MM.1S (cell line): ENCODE results near the gene HPSE.

Source experiments
- DNase-seq: peaks from one replicate; pipeline ENCODE4 v3.0.0-alpha.2; 2015
- H2AFZ ChIP-seq: fragments of 300-600 bp; sonication (generic); 2 replicates; pipeline ENCODE4 v1.6.0; 2016; ENCODE audit warnings: antibody characterized with exemption, low read length
- H3F3A ChIP-seq: fragments of 300-600 bp; sonication (generic); 2 replicates; pipeline ENCODE4 v1.6.1; 2016; ENCODE audit warnings: mild to moderate bottlenecking, antibody characterized with exemption, low read length, moderate library complexity, mixed read lengths; ENCODE audit not compliant: insufficient read depth
- H3K27ac ChIP-seq: fragments of 300-600 bp; sonication (generic); 2 replicates; pipeline ENCODE4 v1.5.1; 2016; ENCODE audit warnings: mild to moderate bottlenecking, low read length
- H3K27me3 ChIP-seq: fragments of 300-600 bp; sonication (generic); replicated peaks from 2 replicates; pipeline ENCODE4 v1.6.0; 2016; ENCODE audit warnings: low read length; ENCODE audit not compliant: insufficient read depth
- H3K36me3 ChIP-seq: fragments of 300-600 bp; sonication (generic); replicated peaks from 2 replicates; pipeline ENCODE4 v1.6.1; 2016; ENCODE audit warnings: mild to moderate bottlenecking, low read length, mixed read lengths; ENCODE audit not compliant: insufficient read depth
- H3K4me1 ChIP-seq: fragments of 300-600 bp; sonication (generic); 2 replicates; pipeline ENCODE4 v1.6.1; 2016; ENCODE audit warnings: low read length, mixed read lengths
- H3K4me2 ChIP-seq: fragments of 300-600 bp; sonication (generic); 2 replicates; pipeline ENCODE4 v1.6.0; 2016; ENCODE audit warnings: low read depth, low read length
- H3K4me3 ChIP-seq: fragments of 300-600 bp; sonication (generic); 2 replicates; pipeline ENCODE4 v1.5.1; 2016; ENCODE audit warnings: low read length, mixed read lengths
- H3K79me2 ChIP-seq: fragments of 300-600 bp; sonication (generic); 2 replicates; pipeline ENCODE4 v1.6.1; 2016; ENCODE audit warnings: mixed run types, low read length, mixed read lengths
- H3K9ac ChIP-seq: fragments of 300-600 bp; sonication (generic); 2 replicates; pipeline ENCODE4 v1.6.1; 2016; ENCODE audit warnings: low read length, mixed read lengths
- H3K9me2 ChIP-seq: fragments of 300-600 bp; sonication (generic); replicated peaks from 2 replicates; pipeline ENCODE4 v1.6.1; 2016; ENCODE audit warnings: mild to moderate bottlenecking, low read length, mixed read lengths; ENCODE audit not compliant: insufficient read depth
- H3K9me3 ChIP-seq: fragments of 300-600 bp; sonication (generic); replicated peaks from 2 replicates; pipeline ENCODE4 v1.6.1; 2016; ENCODE audit warnings: mild to moderate bottlenecking, low read length, mixed read lengths; ENCODE audit not compliant: insufficient read depth
- H4K20me1 ChIP-seq: fragments of 300-600 bp; sonication (generic); 2 replicates; pipeline ENCODE4 v1.6.1; 2016; ENCODE audit warnings: mild to moderate bottlenecking, low read length, moderate library complexity, mixed read lengths; ENCODE audit not compliant: insufficient read depth
- CTCF ChIP-seq: fragments of 300-600 bp; sonication (generic); IDR thresholded peaks from 2 replicates; pipeline ENCODE4 v1.5.1; 2016; ENCODE audit warnings: antibody characterized with exemption, low read length, mixed read lengths
- EZH2 ChIP-seq: fragments of 300-600 bp; sonication (generic); optimal IDR thresholded peaks from 2 replicates; pipeline ENCODE3; 2017; ENCODE audit warnings: low read depth, mild to moderate bottlenecking, antibody characterized with exemption, low read length, mixed read lengths
- EZH2phosphoT487 ChIP-seq: fragments of 300-600 bp; sonication (generic); IDR thresholded peaks from 2 replicates; pipeline ENCODE4 v1.6.1; 2018; ENCODE audit warnings: antibody characterized with exemption, low read length

The HPSE gene

DNA sequence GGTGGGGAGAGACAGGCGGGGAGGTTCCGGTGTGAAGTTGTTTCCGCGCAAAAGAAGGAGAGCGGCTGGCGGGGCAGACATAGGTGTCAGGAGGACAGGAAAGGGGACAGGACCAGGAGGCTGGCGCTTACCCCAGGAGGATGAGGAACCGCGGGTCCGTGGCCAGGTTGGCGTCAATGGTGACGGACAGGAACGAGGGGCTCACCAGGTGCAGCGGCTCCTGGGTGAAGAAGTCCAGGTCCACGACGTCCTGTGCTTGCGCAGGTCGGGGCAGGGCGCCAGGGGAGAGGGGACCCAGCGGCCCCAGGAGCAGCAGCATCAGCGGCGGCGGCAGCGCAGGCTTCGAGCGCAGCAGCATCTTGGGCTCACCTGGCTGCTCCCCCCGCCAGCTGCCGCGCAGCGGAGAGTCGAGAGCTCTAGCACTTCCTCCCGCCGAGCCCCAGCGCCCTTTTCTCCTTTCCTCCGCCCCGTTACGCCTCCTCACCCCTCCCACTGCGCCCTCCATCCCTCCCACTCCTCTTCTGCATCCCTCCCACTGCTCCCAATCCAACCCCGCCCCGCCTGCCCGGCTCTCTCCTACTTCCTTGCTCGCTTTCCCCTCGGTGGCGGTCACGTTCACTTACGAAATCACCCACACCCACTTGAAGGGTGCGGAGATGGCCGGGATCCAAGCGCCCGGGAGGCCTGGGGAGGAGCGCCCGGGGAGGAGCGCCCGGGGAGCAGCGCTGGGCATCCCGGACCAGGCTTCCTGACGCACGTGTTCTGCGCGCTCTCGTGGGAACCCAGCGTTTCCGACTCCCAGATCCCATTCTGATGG lies at the start of gene HPSE:
HPSE (minus strand) TSS at position 424 of the 817 bp plus-strand sequence; CDS start at position 358, 66 bp downstream.
- H3K27ac ChIP-seq: no peak within 1 kb of the TSS
- H3K4me1 ChIP-seq: peaks cover 12% of the 10 kb centered on the region
- peak within 1 kb of the TSS; percentile 39; the same call in 1 of the 2 replicates for H3K9ac ChIP-seq
- H3K36me3 ChIP-seq: no peaks in the 10 kb centered on the region
- no peaks in the 10 kb centered on the region for H3K9me2 ChIP-seq
- no peaks in the 10 kb centered on the region for H3K79me2 ChIP-seq
- peak within 1 kb of the TSS; percentile 95 for H3K4me2 ChIP-seq
- peak within 1 kb of the TSS; percentile 95 for H2AFZ ChIP-seq
- H3K9me3 ChIP-seq: no peaks in the 10 kb centered on the region
- H4K20me1 ChIP-seq: no peaks in the 10 kb centered on the region
- H3K27me3 ChIP-seq: no peaks in the 10 kb centered on the region
- TF ChIP-seq EZH2: no peak
- TF ChIP-seq CTCF: no peak
- TF ChIP-seq EZH2phosphoT487: no peak
- H3F3A ChIP-seq: 0 out of 2 replicates have a peak, but pooled peaks cover 13% of the 10 kb centered on the region
- H3K4me3 ChIP-seq: peak within 1 kb of the TSS; percentile 81
- DNase-seq: peak; percentile 82

DNA sequence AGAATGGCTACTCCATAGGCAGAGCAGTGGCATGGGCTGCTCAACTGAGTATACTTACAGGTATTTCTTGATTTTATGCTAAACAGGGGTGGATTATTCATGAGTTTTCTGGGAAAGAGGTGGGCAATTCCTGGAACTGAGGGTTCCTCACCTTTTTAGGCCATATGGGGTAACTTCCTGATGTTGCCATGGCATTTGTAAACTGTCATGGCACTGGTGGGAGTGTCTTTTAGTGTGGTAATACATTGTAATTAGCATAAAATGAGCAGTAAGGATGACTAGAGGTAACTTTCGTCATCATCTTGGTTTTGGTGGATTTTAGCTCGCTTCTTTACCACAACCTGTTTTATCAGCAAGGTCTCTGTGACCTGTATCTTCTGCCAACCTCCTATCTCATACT lies 48.2 kb upstream of the HPSE start:
- Histone ChIP-seq H3K9me2 (no peaks in the 10 kb centered on the region), H3K4me3 (no peak overlapping the region), H2AFZ (0 out of 2 replicates have a peak overlapping the region, but pooled peaks have one; percentile 8), H3K4me2 (peak overlapping the region; percentile 20; the same call in 1 of the 2 replicates), H3K36me3 (no peaks in the 10 kb centered on the region), H4K20me1 (no peaks in the 10 kb centered on the region), H3K27ac (no peak overlapping the region), H3K9me3 (no peaks in the 10 kb centered on the region), H3K79me2 (no peaks in the 10 kb centered on the region), H3K9ac (no peak overlapping the region), H3K27me3 (no peaks in the 10 kb centered on the region), H3F3A (no peaks in the 10 kb centered on the region), H3K4me1 (no peaks in the 10 kb centered on the region)
- DNase-seq: no peak
- no peak for TF ChIP-seq EZH2
- no peak for TF ChIP-seq CTCF
- TF ChIP-seq EZH2phosphoT487: no peak

DNA sequence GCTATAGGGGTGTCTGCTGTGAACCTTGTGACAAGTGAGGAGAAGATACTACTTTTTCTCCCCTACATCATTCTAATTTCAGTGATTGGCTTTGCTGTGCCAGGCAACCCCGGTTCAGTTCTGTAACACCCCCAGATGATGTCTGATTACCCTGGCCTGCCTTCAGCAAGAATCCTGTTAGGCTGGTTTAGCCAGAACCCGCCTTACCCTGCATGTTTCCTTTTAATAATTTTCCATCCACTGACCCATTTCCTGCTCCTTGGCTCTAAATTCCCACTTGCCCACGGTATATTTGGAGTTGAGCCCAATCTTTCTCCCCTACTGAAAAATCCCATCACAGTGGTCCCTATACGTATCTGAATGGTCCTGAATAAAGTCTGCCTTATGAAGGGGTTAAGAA lies 46.5 kb upstream of the HPSE start:
- H3K4me2 ChIP-seq: no peak overlapping the region

DNA sequence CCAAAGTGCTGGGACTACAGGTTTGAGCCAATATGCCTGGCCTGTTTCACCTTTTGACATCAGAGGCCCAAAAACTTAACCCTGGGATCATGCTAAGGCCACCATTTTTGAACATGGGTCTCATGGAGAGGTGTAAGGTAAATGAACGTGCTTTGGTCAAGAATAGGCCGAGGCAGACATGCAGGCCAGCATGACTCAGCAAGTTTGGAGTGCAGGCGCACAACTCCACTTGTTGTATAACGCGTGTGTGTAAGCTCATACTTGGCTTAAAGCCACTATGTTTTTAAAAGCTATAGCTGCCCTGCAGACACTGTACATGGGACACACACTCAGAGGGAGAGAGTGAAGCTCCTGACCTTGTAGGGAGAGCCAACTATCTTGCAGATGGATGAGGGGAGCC lies 43.8 kb upstream of the HPSE start:
- no peak overlapping the region for H3K27ac ChIP-seq
- DNase-seq: no peak
- TF ChIP-seq EZH2 (no peak), CTCF (no peak), EZH2phosphoT487 (no peak)

More for the DNA sequence above, 46.5 kb upstream of the HPSE start:
- H3K27me3 ChIP-seq: no peaks in the 10 kb centered on the region
- no peak overlapping the region for H3K27ac ChIP-seq
- H3K4me3 ChIP-seq: no peak overlapping the region
- no peak overlapping the region for H2AFZ ChIP-seq
- TF ChIP-seq EZH2phosphoT487: no peak
- no peaks in the 10 kb centered on the region for H3K36me3 ChIP-seq
- no peaks in the 10 kb centered on the region for H3K9me2 ChIP-seq
- no peaks in the 10 kb centered on the region for H3K4me1 ChIP-seq
- no peaks in the 10 kb centered on the region for H4K20me1 ChIP-seq
- no peaks in the 10 kb centered on the region for H3K79me2 ChIP-seq
- no peak for DNase-seq
- H3F3A ChIP-seq: no peaks in the 10 kb centered on the region
- no peak overlapping the region for H3K9ac ChIP-seq
- no peaks in the 10 kb centered on the region for H3K9me3 ChIP-seq

More for the DNA sequence above, 43.8 kb upstream of the HPSE start:
- Histone ChIP-seq H3K4me2 (no peak overlapping the region), H3K79me2 (no peaks in the 10 kb centered on the region), H3K9me3 (no peaks in the 10 kb centered on the region), H3K36me3 (no peaks in the 10 kb centered on the region), H3K27me3 (no peaks in the 10 kb centered on the region), H4K20me1 (no peaks in the 10 kb centered on the region), H3K9me2 (no peaks in the 10 kb centered on the region), H2AFZ (no peak overlapping the region), H3F3A (no peaks in the 10 kb centered on the region), H3K4me1 (no peaks in the 10 kb centered on the region), H3K9ac (no peak overlapping the region), H3K4me3 (no peak overlapping the region)
